GM12878 (cell line): ENCODE data around the gene GPR62. TPM values are rescaled to one million over a fixed set of nuclear protein-coding genes. Genes with fewer than 3 reads are reported as not detected.

Experiments
- ATAC-seq: fragments of 200-7000 bp; cut with Tn5 transposase; 3 replicates; pipeline ENCODE4 v1.9.1; 2020; ENCODE audit warnings: mild to moderate bottlenecking, moderate library complexity
- BruUV-seq: library from RNA; stranded (reverse); fragments of 400-500 nt; replicated peaks from 2 replicates; lab custom pipeline; 2021; lab: Mats Ljungman, UMichigan
- CTCF ChIA-PET: fragments of 300-600 bp; sonication (Branson Sonifier 250); formaldehyde crosslinking; extraction: SDS; loops from one replicate; lab custom pipeline; 2021; ENCODE audit warnings: inconsistent platforms; lab: Yijun Ruan, JAX
- POLR2A ChIA-PET: fragments of 350-600 bp; formaldehyde crosslinking; extraction: SDS; loops from one replicate; lab custom pipeline; 2021; ENCODE audit warnings: inconsistent platforms; lab: Charles Lee
- RAD21 ChIA-PET: fragments of 300-600 bp; sonication (Branson Sonifier 250); formaldehyde crosslinking; loops from one replicate; lab custom pipeline; 2023; ENCODE audit warnings: antibody characterized with exemption; ENCODE audit not compliant: unreplicated experiment; lab: Charles Lee
- SMC1A ChIA-PET: fragments of 300-600 bp; sonication (Branson Sonifier 250); formaldehyde crosslinking; loops from one replicate; lab custom pipeline; 2023; ENCODE audit not compliant: unreplicated experiment, uncharacterized antibody; lab: Charles Lee
- DNase-seq: peaks from one replicate; pipeline ENCODE4 v3.0.0-alpha.2; 2011; ENCODE audit warnings: low read depth, low spot score
- FAIRE-seq: peaks from 3 replicates; lab custom pipeline; 2011; peaks lifted over from hg19 to GRCh38; lab: Jason Lieb, UNC
- H2AFZ ChIP-seq: 2 replicates; pipeline ENCODE4 v1.6.0; 2011; ENCODE audit warnings: low read depth, low read length, control low read depth; ENCODE audit not compliant: control insufficient read depth
- H3K27ac ChIP-seq: 2 replicates; pipeline ENCODE4 v1.5.1; 2011; ENCODE audit warnings: control low read depth; ENCODE audit not compliant: control insufficient read depth, insufficient read depth
- H3K27me3 ChIP-seq, 2 experiments: replicated peaks in 1 of 2; 2 replicates each; pipeline versions ENCODE4 v1.6.0 to v1.6.1; 2011; ENCODE audit warnings: low read length in 1 of 2; ENCODE audit not compliant: control insufficient read depth in 2 of 2, insufficient read depth in 2 of 2
- H3K36me3 ChIP-seq, 2 experiments: 2 replicates each; pipeline ENCODE4 v1.5.1; 2011; ENCODE audit warnings: low read length in 1 of 2; ENCODE audit not compliant: control insufficient read depth in 2 of 2, insufficient read depth in 2 of 2
- H3K4me1 ChIP-seq: 2 replicates; pipeline ENCODE4 v1.6.1; 2011; ENCODE audit warnings: mild to moderate bottlenecking, low read length, moderate library complexity, mixed read lengths; ENCODE audit not compliant: control insufficient read depth, insufficient read depth
- H3K4me2 ChIP-seq: 2 replicates; pipeline ENCODE4 v1.6.0; 2011; ENCODE audit warnings: control low read depth; ENCODE audit not compliant: control insufficient read depth, insufficient read depth
- H3K4me3 ChIP-seq: fragments of 200-600 bp; sonication (generic); 2 replicates; pipeline ENCODE4 v1.5.1; 2016
- H3K79me2 ChIP-seq: 2 replicates; pipeline ENCODE4 v1.6.0; 2011; ENCODE audit warnings: low read length; ENCODE audit not compliant: control insufficient read depth, insufficient read depth
- H3K9ac ChIP-seq: 2 replicates; pipeline ENCODE4 v1.8.0; 2011; ENCODE audit warnings: low read length, control low read depth, mixed read lengths; ENCODE audit not compliant: control insufficient read depth, insufficient read depth
- H3K9me3 ChIP-seq: replicated peaks from 3 replicates; pipeline ENCODE4 v1.5.1; 2011; ENCODE audit warnings: mild to moderate bottlenecking, low read length; ENCODE audit not compliant: control insufficient read depth, insufficient read depth
- H4K20me1 ChIP-seq: 2 replicates; pipeline ENCODE4 v1.6.0; 2011; ENCODE audit not compliant: control insufficient read depth, insufficient read depth
- BCL11A ChIP-seq: IDR thresholded peaks from 2 replicates; pipeline ENCODE4 v1.6.1; 2011; ENCODE audit warnings: low read depth, low read length
- CBFB ChIP-seq: IDR thresholded peaks from 2 replicates; pipeline ENCODE4 v1.6.1; 2016; ENCODE audit warnings: antibody characterized with exemption, low read depth
- CTCF ChIP-seq, 3 experiments: IDR thresholded peaks in 2 of 3; conservative IDR thresholded peaks in 1 of 3; 2 replicates each; pipeline ENCODE4 v1.5.1; 2011; ENCODE audit warnings: low read depth in 3 of 3, low read length in 3 of 3, mild to moderate bottlenecking in 3 of 3, control low read depth in 2 of 3, moderate library complexity in 2 of 3, inconsistent platforms in 1 of 3, mixed read lengths in 1 of 3; ENCODE audit not compliant: control insufficient read depth in 2 of 3, insufficient read depth in 1 of 3; ENCODE audit errors: extremely low read depth in 1 of 3
- IKZF2 ChIP-seq, 2 experiments: fragments of 450-650 bp; IDR thresholded peaks; 2 replicates each; pipeline ENCODE4 v1.6.1; 2017; ENCODE audit warnings: mild to moderate bottlenecking in 2 of 2, moderate library complexity in 2 of 2
- MAX ChIP-seq: IDR thresholded peaks from 2 replicates; pipeline ENCODE4 v1.6.1; 2012; ENCODE audit warnings: low read depth, low read length, improper control_type of control experiment
- MEF2A ChIP-seq: IDR thresholded peaks from 2 replicates; pipeline ENCODE4 v1.6.1; 2011; ENCODE audit warnings: low read depth, mild to moderate bottlenecking, low read length, moderate library complexity; ENCODE audit not compliant: insufficient read depth
- NRF1 ChIP-seq: conservative IDR thresholded peaks from 2 replicates; pipeline ENCODE4 v1.6.1; 2011; ENCODE audit warnings: mild to moderate bottlenecking, low read depth, low read length, improper control_type of control experiment
- RAD51 ChIP-seq: fragments of 450-650 bp; IDR thresholded peaks from 2 replicates; pipeline ENCODE4 v1.6.1; 2016; ENCODE audit warnings: moderate library complexity, mild to moderate bottlenecking, inconsistent platforms
- SRF ChIP-seq, 2 experiments: IDR thresholded peaks; 2 replicates each; pipeline ENCODE4 v1.6.1; 2011; ENCODE audit warnings: low read depth in 2 of 2, low read length in 2 of 2, mild to moderate bottlenecking in 1 of 2, moderate library complexity in 1 of 2
- YBX1 ChIP-seq: fragments of 450-650 bp; IDR thresholded peaks from 2 replicates; pipeline ENCODE4 v1.6.1; 2016; ENCODE audit warnings: antibody characterized with exemption
- YY1 ChIP-seq: IDR thresholded peaks from 2 replicates; pipeline ENCODE4 v1.6.1; 2011; ENCODE audit warnings: low read depth, mild to moderate bottlenecking, low read length
- ZBTB40 ChIP-seq: fragments of 450-650 bp; IDR thresholded peaks from 2 replicates; pipeline ENCODE4 v1.6.1; 2016; ENCODE audit warnings: mild to moderate bottlenecking, moderate library complexity, borderline replicate concordance
- WGBS: methylation state at CpG from one replicate; pipeline ENCODE4 v1.1.6; 2016; ENCODE audit warnings: low lambda C conversion rate; ENCODE audit not compliant: insufficient replicate concordance, insufficient coverage; ENCODE audit errors: missing lambda C conversion rate; 5-methylcytosine and 5-hydroxymethylcytosine counted together
- in situ Hi-C: fragments of 300-500 bp; cut with MboI; formaldehyde crosslinking; loops from 9 replicates; pipeline ENCODE4 v1.14.3; 2018; ENCODE audit warnings: mixed read lengths
- intact Hi-C: fragments of 100-400 bp; cut with micrococcal nuclease; formaldehyde crosslinking; loops from one replicate; pipeline ENCODE4 v1.14.2; 2022; ENCODE audit not compliant: unreplicated experiment
- polyA plus RNA-seq, 11 experiments: library from polyadenylated mRNA; depleted of rRNA in 4 of 11; unstranded in 6 of 11; stranded (reverse) in 5 of 11; fragments of >200 nt; fragmentation: Nextera tagmentation in 4 of 11; fragmentation: Illumina TruSeq in 1 of 11; extraction: Ambion mirVana in 4 of 11; extraction: Trizol in 1 of 11; gene quantifications; 1 replicate in 1 of 11; 2 replicates in 10 of 11; pipeline versions ENCODE4 v1.2.1 to v1.2.3, GENCODE V29; 2011 to 2016; ENCODE audit warnings: inconsistent platforms in 2 of 11, missing spikeins in 2 of 11, low read depth in 1 of 11
- total RNA-seq, 4 experiments: library from RNA; depleted of rRNA in 3 of 4; stranded (reverse); fragments of >200 nt in 3 of 4; fragmentation: Illumina TruSeq in 1 of 4; extraction: Trizol in 1 of 4; gene quantifications; 2 replicates each; pipeline versions ENCODE4 v1.2.1 to v1.2.3, GENCODE V29; 2013 to 2021

The GPR62 gene
- total and polyA plus RNA-seq, 10 of the 15 experiments (the other 5 are each of a cell fraction or from before 2014, with no cell fraction given) = not detected

GRCh38 chr3:51961602-51962569 is 6.7 kb downstream of the GPR62 start:
- Histone ChIP-seq H3K36me3 (no peaks in the 10 kb centered on the region), H3K9me3 (no peaks in the 10 kb centered on the region), H2AFZ (no peak overlapping the region), H3K4me3 (no peak overlapping the region), H3K27me3 (no peaks in the 10 kb centered on the region; a peak in 2 of 4 replicates), H3K79me2 (no peaks in the 10 kb centered on the region), H3K4me1 (peaks cover 3% of the 10 kb centered on the region; the same call in 1 of the 2 replicates), H4K20me1 (no peaks in the 10 kb centered on the region), H3K9ac (no peak overlapping the region), H3K4me2 (no peak overlapping the region), H3K27ac (no peak overlapping the region)
- FAIRE-seq (no peak), DNase-seq (no peak), ATAC-seq (no peak)
- CTCF ChIA-PET = interaction anchor here (0.8 to 1.7 kb wide), 3 partner anchors 12 to 21 kb away, joined by 3 to 7 read pairs (median 4); partner anchors contain the start of genes ABHD14A, ABHD14B and ACY1
- SMC1A ChIA-PET = no interaction called here
- in situ Hi-C loops = no loop called here
- TF ChIP-seq CBFB (no peak), IKZF2 (IDR thresholded peaks at IDR 0.05) (no peak), YBX1 (no peak), SRF (IDR thresholded peaks at IDR 0.05; ENCODE audit: low read depth in 2 of 2, low read length in 2 of 2) (no peak), MEF2A (no peak), BCL11A (no peak), CTCF (IDR thresholded peaks at IDR 0.05 in 2 of 3, conservative IDR thresholded peaks at IDR 0.05 in 1 of 3; ENCODE audit: control insufficient read depth in 2 of 3, extremely low read depth in 1 of 3, insufficient read depth in 1 of 3, low read depth in 3 of 3, low read length in 3 of 3) (no peak), RAD51 (no peak), MAX (no peak), YY1 (no peak), ZBTB40 (no peak), NRF1 (no peak)
- no TSS peak for BruUV-seq
- WGBS = 39% methylated on average over 9 of the region's 9 CpGs
- RAD21 ChIA-PET = interaction anchor here (1.1 to 1.2 kb wide), 2 partner anchors 19 to 42 kb away, joined by 3 read pairs; partner anchors contain the start of gene PARP3
- POLR2A ChIA-PET = no interaction called here
- intact Hi-C loops = no loop called here
